ENCODE measurements around the gene CCNT1. TPM values are rescaled to one million over a fixed set of nuclear protein-coding genes. Genes with fewer than 3 reads are reported as not detected.

CCNT1 gene
- total and polyA plus RNA-seq, 2 experiments from 2014 or later, result 12.8 to 33.6 TPM

GRCh38 chr12:48640854-48641253, 75.7 kb downstream of the CCNT1 start (continued):
- TF ChIP-seq CREB1 (CRISPR knock-in tag; IDR thresholded peaks at IDR 0.05; ENCODE audit: low read depth) (no peak), ZNF114 (CRISPR knock-in tag; IDR thresholded peaks at IDR 0.05) (no peak), REST (IDR thresholded peaks at IDR 0.05; ENCODE audit: unreplicated experiment) (no peak), POLR2AphosphoS5 (IDR thresholded peaks at IDR 0.05; ENCODE audit: low read depth) (no peak), CTCF (conservative IDR thresholded peaks at IDR 0.05; ENCODE audit: low read depth in 2 of 2) (no peak)

- Mint-ChIP-seq H3K4me1 (no peaks in the 10 kb centered on the region), H3K9me3 (peaks cover 40% of the 10 kb centered on the region), H3K36me3 (ENCODE audit: low read depth) (peaks cover 48% of the 10 kb centered on the region), H3K27ac (no peak overlapping the region), H3K4me3 (no peak overlapping the region), H3K27me3 (ENCODE audit: insufficient read depth, low read depth, poor library complexity) (peaks cover 6% of the 10 kb centered on the region)
- Histone ChIP-seq H3K27ac (ENCODE audit: low read depth) (no peak overlapping the region), H3K36me3 (ENCODE audit: insufficient read depth) (peaks cover 8% of the 10 kb centered on the region), H3K79me2 (replicated peaks; ENCODE audit: insufficient read depth) (no peaks in the 10 kb centered on the region), H2AFZ (no peak overlapping the region), H3K9me2 (ENCODE audit: insufficient read depth) (no peaks in the 10 kb centered on the region), H4K20me1 (replicated peaks; ENCODE audit: insufficient read depth) (no peaks in the 10 kb centered on the region), H3F3A (replicated peaks; ENCODE audit: low read depth) (no peaks in the 10 kb centered on the region), H3K27me3 (ENCODE audit: insufficient read depth) (no peaks in the 10 kb centered on the region), H3K4me1 (ENCODE audit: insufficient read depth) (no peaks in the 10 kb centered on the region), H3K4me3 (no peak overlapping the region), H3K4me2 (no peak overlapping the region)
- ATAC-seq (no peak), DNase-seq (ENCODE audit: low spot score) (no peak)
- TF ChIP-seq JUNB (IDR thresholded peaks at IDR 0.05; ENCODE audit: unreplicated experiment) (no peak), EZH2phosphoT487 (IDR thresholded peaks at IDR 0.05; ENCODE audit: unreplicated experiment) (no peak), EZH2 (IDR thresholded peaks at IDR 0.05; ENCODE audit: low read depth, unreplicated experiment) (no peak), NANOG (IDR thresholded peaks at IDR 0.05; ENCODE audit: borderline replicate concordance) (no peak), ETS1 (IDR thresholded peaks at IDR 0.05) (no peak), CREB1 (CRISPR knock-in tag; IDR thresholded peaks at IDR 0.05; ENCODE audit: low read depth) (no peak), ZNF114 (CRISPR knock-in tag; IDR thresholded peaks at IDR 0.05) (no peak), ZNF331 (CRISPR knock-in tag; IDR thresholded peaks at IDR 0.05; ENCODE audit: low read depth) (no peak), CTCF (conservative IDR thresholded peaks at IDR 0.05; ENCODE audit: low read depth in 2 of 2) (no peak), REST (IDR thresholded peaks at IDR 0.05; ENCODE audit: unreplicated experiment) (no peak)
Measured at GRCh38 chr12:48640428-48640827, 76.1 kb downstream of the CCNT1 start.

All from GM23338 (cell line).